Measurements from ENCODE around the gene TMEM45A. TPM values are rescaled to one million over a fixed set of nuclear protein-coding genes. Genes with fewer than 3 reads are reported as not detected.

The TMEM45A gene
- total RNA-seq, 1 donor: 0.73 TPM

- Histone ChIP-seq H3K4me3 (ENCODE audit: low read length) (no peak overlapping the region), H3K9me3 (ENCODE audit: low read depth, low read length) (no peaks in the 10 kb centered on the region), H3K27me3 (ENCODE audit: insufficient read depth, low read length) (no peaks in the 10 kb centered on the region), H3K4me1 (ENCODE audit: insufficient read depth, low read length) (peaks cover 6% of the 10 kb centered on the region)
Observed at GRCh38 chr3:100516232-100516631, 23.8 kb downstream of the TMEM45A start.

GRCh38 chr3:100516838-100517237 is 24.4 kb downstream of the TMEM45A start:
- no peaks in the 10 kb centered on the region for H3K27me3 ChIP-seq (ENCODE audit: insufficient read depth, low read length)
- H3K4me3 ChIP-seq (ENCODE audit: low read length): no peak overlapping the region
- H3K4me1 ChIP-seq (ENCODE audit: insufficient read depth, low read length): peaks cover 9% of the 10 kb centered on the region
- no peaks in the 10 kb centered on the region for H3K9me3 ChIP-seq (ENCODE audit: low read depth, low read length)

- H3K9me3 ChIP-seq (ENCODE audit: low read depth, low read length): no peaks in the 10 kb centered on the region
- peaks cover 13% of the 10 kb centered on the region for H3K4me1 ChIP-seq (ENCODE audit: insufficient read depth, low read length)
- H3K27me3 ChIP-seq (ENCODE audit: insufficient read depth, low read length): no peaks in the 10 kb centered on the region
- no peak overlapping the region for H3K4me3 ChIP-seq (ENCODE audit: low read length)
Observed at GRCh38 chr3:100517276-100517675, 24.9 kb downstream of the TMEM45A start.

GRCh38 chr3:100518244-100518643 is 25.8 kb downstream of the TMEM45A start:
- Histone ChIP-seq H3K4me3 (ENCODE audit: low read length) (no peak overlapping the region), H3K9me3 (ENCODE audit: low read depth, low read length) (no peaks in the 10 kb centered on the region), H3K4me1 (ENCODE audit: insufficient read depth, low read length) (peaks cover 16% of the 10 kb centered on the region), H3K27me3 (ENCODE audit: insufficient read depth, low read length) (no peaks in the 10 kb centered on the region)

GRCh38 chr3:100518983-100519382 is 26.6 kb downstream of the TMEM45A start:
- Histone ChIP-seq H3K4me1 (ENCODE audit: insufficient read depth, low read length) (peaks cover 16% of the 10 kb centered on the region), H3K9me3 (ENCODE audit: low read depth, low read length) (no peaks in the 10 kb centered on the region), H3K27me3 (ENCODE audit: insufficient read depth, low read length) (no peaks in the 10 kb centered on the region), H3K4me3 (ENCODE audit: low read length) (no peak overlapping the region)

GRCh38 chr3:100521439-100521845 is 29.0 kb downstream of the TMEM45A start:
- no peaks in the 10 kb centered on the region for H3K9me3 ChIP-seq (ENCODE audit: low read depth, low read length)
- H3K4me1 ChIP-seq (ENCODE audit: insufficient read depth, low read length): peaks cover 16% of the 10 kb centered on the region
- H3K27me3 ChIP-seq (ENCODE audit: insufficient read depth, low read length): no peaks in the 10 kb centered on the region
- H3K4me3 ChIP-seq (ENCODE audit: low read length): no peak overlapping the region

- H3K9me3 ChIP-seq (ENCODE audit: low read depth, low read length): no peaks in the 10 kb centered on the region
- peaks cover 16% of the 10 kb centered on the region for H3K4me1 ChIP-seq (ENCODE audit: insufficient read depth, low read length)
- H3K4me3 ChIP-seq (ENCODE audit: low read length): no peak overlapping the region
- H3K27me3 ChIP-seq (ENCODE audit: insufficient read depth, low read length): no peaks in the 10 kb centered on the region
Observed at GRCh38 chr3:100522125-100522524, 29.7 kb downstream of the TMEM45A start.

- no peaks in the 10 kb centered on the region for H3K27me3 ChIP-seq (ENCODE audit: insufficient read depth, low read length)
- no peak overlapping the region for H3K4me3 ChIP-seq (ENCODE audit: low read length)
- no peaks in the 10 kb centered on the region for H3K9me3 ChIP-seq (ENCODE audit: low read depth, low read length)
- peaks cover 16% of the 10 kb centered on the region for H3K4me1 ChIP-seq (ENCODE audit: insufficient read depth, low read length)
Observed at GRCh38 chr3:100523050-100523760, 30.8 kb downstream of the TMEM45A start.

GRCh38 chr3:100525753-100526612 is 33.6 kb downstream of the TMEM45A start:
- no peak overlapping the region for H3K4me3 ChIP-seq (ENCODE audit: low read length)
- no peaks in the 10 kb centered on the region for H3K27me3 ChIP-seq (ENCODE audit: insufficient read depth, low read length)
- peaks cover 11% of the 10 kb centered on the region for H3K4me1 ChIP-seq (ENCODE audit: insufficient read depth, low read length)

GRCh38 chr3:100526613-100527346 is 34.4 kb downstream of the TMEM45A start:
- H3K9me3 ChIP-seq (ENCODE audit: low read depth, low read length): no peaks in the 10 kb centered on the region
- no peaks in the 10 kb centered on the region for H3K27me3 ChIP-seq (ENCODE audit: insufficient read depth, low read length)
- no peak overlapping the region for H3K4me3 ChIP-seq (ENCODE audit: low read length)
- H3K4me1 ChIP-seq (ENCODE audit: insufficient read depth, low read length): peaks cover 8% of the 10 kb centered on the region

More at GRCh38 chr3:100525753-100526612, 33.6 kb downstream of the TMEM45A start:
- H3K9me3 ChIP-seq (ENCODE audit: low read depth, low read length): no peaks in the 10 kb centered on the region

- no peak overlapping the region for H3K4me3 ChIP-seq (ENCODE audit: low read length)
- peaks cover 2% of the 10 kb centered on the region for H3K4me1 ChIP-seq (ENCODE audit: insufficient read depth, low read length)
- H3K9me3 ChIP-seq (ENCODE audit: low read depth, low read length): no peaks in the 10 kb centered on the region
- H3K27me3 ChIP-seq (ENCODE audit: insufficient read depth, low read length): no peaks in the 10 kb centered on the region
Observed at GRCh38 chr3:100527347-100527735, 34.9 kb downstream of the TMEM45A start.

GRCh38 chr3:100531093-100531492 is 38.7 kb downstream of the TMEM45A start:
- Histone ChIP-seq H3K9me3 (ENCODE audit: low read depth, low read length) (no peaks in the 10 kb centered on the region), H3K4me1 (ENCODE audit: insufficient read depth, low read length) (no peaks in the 10 kb centered on the region), H3K27me3 (ENCODE audit: insufficient read depth, low read length) (no peaks in the 10 kb centered on the region), H3K4me3 (ENCODE audit: low read length) (no peak overlapping the region)

GRCh38 chr3:100532411-100532810 is 40.0 kb downstream of the TMEM45A start:
- Histone ChIP-seq H3K4me1 (ENCODE audit: insufficient read depth, low read length) (no peaks in the 10 kb centered on the region), H3K27me3 (ENCODE audit: insufficient read depth, low read length) (no peaks in the 10 kb centered on the region), H3K4me3 (ENCODE audit: low read length) (no peak overlapping the region), H3K9me3 (ENCODE audit: low read depth, low read length) (no peaks in the 10 kb centered on the region)

GRCh38 chr3:100533176-100533575 is 40.8 kb downstream of the TMEM45A start:
- H3K4me1 ChIP-seq (ENCODE audit: insufficient read depth, low read length): no peaks in the 10 kb centered on the region
- H3K27me3 ChIP-seq (ENCODE audit: insufficient read depth, low read length): no peaks in the 10 kb centered on the region
- H3K4me3 ChIP-seq (ENCODE audit: low read length): no peak overlapping the region
- no peaks in the 10 kb centered on the region for H3K9me3 ChIP-seq (ENCODE audit: low read depth, low read length)

- H3K9me3 ChIP-seq (ENCODE audit: low read depth, low read length): no peaks in the 10 kb centered on the region
- H3K4me1 ChIP-seq (ENCODE audit: insufficient read depth, low read length): no peaks in the 10 kb centered on the region
- H3K27me3 ChIP-seq (ENCODE audit: insufficient read depth, low read length): no peaks in the 10 kb centered on the region
- H3K4me3 ChIP-seq (ENCODE audit: low read length): no peak overlapping the region
Observed at GRCh38 chr3:100535610-100535943, 43.2 kb downstream of the TMEM45A start.
